ENCODE measurements around the gene IL20RA. TPM values are rescaled to one million over a fixed set of nuclear protein-coding genes. Genes with fewer than 3 reads are reported as not detected.

Gene IL20RA
- total and polyA plus RNA-seq, 2 of the 13 experiments (the other 11 are each of a cell fraction or from before 2014, with no cell fraction given): not detected

DNA sequence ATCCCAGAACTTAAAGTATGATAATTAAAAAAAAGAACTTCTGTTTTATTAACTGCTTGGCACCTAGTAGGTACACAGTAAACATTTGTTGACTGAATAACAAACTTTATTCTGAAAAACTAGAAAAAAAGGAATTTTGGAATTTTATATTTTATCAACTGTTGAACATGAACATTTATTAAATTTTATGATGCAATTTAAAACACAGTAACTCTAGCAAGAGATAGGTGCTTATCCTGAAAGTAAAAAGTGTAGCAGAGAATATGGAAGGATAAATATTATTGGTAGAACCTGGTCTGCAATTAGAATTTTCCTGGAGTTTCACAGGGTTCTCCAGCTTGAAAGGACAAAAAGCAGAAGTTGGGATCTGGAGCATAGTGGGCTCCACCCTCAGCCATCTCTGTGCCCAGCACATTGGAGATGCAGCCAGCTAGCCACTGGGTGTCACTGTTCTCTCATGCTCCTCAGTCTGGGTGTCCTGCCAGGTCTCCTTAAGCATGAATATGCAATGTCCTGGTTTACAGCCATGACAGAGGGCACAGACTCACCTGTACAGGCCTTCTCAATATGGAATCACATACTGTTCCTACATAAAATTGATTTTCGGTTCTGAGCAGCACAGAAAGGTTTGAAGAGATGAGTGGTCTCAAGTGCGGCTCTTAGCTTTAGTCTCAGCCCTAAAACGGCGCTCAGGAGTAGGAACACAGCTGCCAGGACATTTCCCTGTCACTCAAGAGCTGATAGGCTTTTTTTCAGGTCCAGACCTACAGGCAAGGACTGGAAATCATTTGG lies 31.7 kb upstream of the IL20RA start (continued):
- TF ChIP-seq, protein P1, sequence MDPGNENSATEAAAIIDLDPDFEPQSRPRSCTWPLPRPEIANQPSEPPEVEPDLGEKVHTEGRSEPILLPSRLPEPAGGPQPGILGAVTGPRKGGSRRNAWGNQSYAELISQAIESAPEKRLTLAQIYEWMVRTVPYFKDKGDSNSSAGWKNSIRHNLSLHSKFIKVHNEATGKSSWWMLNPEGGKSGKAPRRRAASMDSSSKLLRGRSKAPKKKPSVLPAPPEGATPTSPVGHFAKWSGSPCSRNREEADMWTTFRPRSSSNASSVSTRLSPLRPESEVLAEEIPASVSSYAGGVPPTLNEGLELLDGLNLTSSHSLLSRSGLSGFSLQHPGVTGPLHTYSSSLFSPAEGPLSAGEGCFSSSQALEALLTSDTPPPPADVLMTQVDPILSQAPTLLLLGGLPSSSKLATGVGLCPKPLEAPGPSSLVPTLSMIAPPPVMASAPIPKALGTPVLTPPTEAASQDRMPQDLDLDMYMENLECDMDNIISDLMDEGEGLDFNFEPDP (CRISPR knock-in tag; conservative IDR thresholded peaks at IDR 0.05): no peak
- TF ChIP-seq EED (CRISPR knock-in tag; IDR thresholded peaks at IDR 0.05) (no peak), SRSF4 (IDR thresholded peaks at IDR 0.05; ENCODE audit: low read depth, low read length, poor library complexity, severe bottlenecking) (no peak), ARNT2 (CRISPR knock-in tag; IDR thresholded peaks at IDR 0.05; ENCODE audit: low read depth) (no peak), ZNF501 (CRISPR knock-in tag; IDR thresholded peaks at IDR 0.05) (0 out of 2 replicates have a peak, but pooled peaks have one; percentile 25), ZIK1 (CRISPR knock-in tag; IDR thresholded peaks at IDR 0.05; ENCODE audit: borderline replicate concordance, low read depth) (no peak), SMYD3 (CRISPR knock-in tag; IDR thresholded peaks at IDR 0.05) (no peak), KLF11 (CRISPR knock-in tag; IDR thresholded peaks at IDR 0.05) (no peak), XRCC5 (optimal IDR thresholded peaks at IDR 0.05; ENCODE audit: low read length) (peak; percentile 74), ZNF256 (CRISPR knock-in tag; conservative IDR thresholded peaks at IDR 0.05) (no peak), ZNF329 (CRISPR knock-in tag; IDR thresholded peaks at IDR 0.05; ENCODE audit: low read depth) (no peak), EEA1 (CRISPR knock-in tag; IDR thresholded peaks at IDR 0.05; ENCODE audit: borderline replicate concordance) (no peak), ARID2 (CRISPR knock-in tag; IDR thresholded peaks at IDR 0.05; ENCODE audit: borderline replicate concordance) (no peak), KMT2A (CRISPR knock-in tag; IDR thresholded peaks at IDR 0.05) (no peak)
- TF ChIP-seq, protein P2, sequence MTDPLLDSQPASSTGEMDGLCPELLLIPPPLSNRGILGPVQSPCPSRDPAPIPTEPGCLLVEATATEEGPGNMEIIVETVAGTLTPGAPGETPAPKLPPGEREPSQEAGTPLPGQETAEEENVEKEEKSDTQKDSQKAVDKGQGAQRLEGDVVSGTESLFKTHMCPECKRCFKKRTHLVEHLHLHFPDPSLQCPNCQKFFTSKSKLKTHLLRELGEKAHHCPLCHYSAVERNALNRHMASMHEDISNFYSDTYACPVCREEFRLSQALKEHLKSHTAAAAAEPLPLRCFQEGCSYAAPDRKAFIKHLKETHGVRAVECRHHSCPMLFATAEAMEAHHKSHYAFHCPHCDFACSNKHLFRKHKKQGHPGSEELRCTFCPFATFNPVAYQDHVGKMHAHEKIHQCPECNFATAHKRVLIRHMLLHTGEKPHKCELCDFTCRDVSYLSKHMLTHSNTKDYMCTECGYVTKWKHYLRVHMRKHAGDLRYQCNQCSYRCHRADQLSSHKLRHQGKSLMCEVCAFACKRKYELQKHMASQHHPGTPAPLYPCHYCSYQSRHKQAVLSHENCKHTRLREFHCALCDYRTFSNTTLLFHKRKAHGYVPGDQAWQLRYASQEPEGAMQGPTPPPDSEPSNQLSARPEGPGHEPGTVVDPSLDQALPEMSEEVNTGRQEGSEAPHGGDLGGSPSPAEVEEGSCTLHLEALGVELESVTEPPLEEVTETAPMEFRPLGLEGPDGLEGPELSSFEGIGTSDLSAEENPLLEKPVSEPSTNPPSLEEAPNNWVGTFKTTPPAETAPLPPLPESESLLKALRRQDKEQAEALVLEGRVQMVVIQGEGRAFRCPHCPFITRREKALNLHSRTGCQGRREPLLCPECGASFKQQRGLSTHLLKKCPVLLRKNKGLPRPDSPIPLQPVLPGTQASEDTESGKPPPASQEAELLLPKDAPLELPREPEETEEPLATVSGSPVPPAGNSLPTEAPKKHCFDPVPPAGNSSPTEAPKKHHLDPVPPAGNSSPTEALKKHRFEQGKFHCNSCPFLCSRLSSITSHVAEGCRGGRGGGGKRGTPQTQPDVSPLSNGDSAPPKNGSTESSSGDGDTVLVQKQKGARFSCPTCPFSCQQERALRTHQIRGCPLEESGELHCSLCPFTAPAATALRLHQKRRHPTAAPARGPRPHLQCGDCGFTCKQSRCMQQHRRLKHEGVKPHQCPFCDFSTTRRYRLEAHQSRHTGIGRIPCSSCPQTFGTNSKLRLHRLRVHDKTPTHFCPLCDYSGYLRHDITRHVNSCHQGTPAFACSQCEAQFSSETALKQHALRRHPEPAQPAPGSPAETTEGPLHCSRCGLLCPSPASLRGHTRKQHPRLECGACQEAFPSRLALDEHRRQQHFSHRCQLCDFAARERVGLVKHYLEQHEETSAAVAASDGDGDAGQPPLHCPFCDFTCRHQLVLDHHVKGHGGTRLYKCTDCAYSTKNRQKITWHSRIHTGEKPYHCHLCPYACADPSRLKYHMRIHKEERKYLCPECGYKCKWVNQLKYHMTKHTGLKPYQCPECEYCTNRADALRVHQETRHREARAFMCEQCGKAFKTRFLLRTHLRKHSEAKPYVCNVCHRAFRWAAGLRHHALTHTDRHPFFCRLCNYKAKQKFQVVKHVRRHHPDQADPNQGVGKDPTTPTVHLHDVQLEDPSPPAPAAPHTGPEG (CRISPR knock-in tag; IDR thresholded peaks at IDR 0.05): no peak
- TF ChIP-seq, protein P3, sequence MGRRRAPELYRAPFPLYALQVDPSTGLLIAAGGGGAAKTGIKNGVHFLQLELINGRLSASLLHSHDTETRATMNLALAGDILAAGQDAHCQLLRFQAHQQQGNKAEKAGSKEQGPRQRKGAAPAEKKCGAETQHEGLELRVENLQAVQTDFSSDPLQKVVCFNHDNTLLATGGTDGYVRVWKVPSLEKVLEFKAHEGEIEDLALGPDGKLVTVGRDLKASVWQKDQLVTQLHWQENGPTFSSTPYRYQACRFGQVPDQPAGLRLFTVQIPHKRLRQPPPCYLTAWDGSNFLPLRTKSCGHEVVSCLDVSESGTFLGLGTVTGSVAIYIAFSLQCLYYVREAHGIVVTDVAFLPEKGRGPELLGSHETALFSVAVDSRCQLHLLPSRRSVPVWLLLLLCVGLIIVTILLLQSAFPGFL (CRISPR knock-in tag; IDR thresholded peaks at IDR 0.05): no peak
- TF ChIP-seq, protein P4, sequence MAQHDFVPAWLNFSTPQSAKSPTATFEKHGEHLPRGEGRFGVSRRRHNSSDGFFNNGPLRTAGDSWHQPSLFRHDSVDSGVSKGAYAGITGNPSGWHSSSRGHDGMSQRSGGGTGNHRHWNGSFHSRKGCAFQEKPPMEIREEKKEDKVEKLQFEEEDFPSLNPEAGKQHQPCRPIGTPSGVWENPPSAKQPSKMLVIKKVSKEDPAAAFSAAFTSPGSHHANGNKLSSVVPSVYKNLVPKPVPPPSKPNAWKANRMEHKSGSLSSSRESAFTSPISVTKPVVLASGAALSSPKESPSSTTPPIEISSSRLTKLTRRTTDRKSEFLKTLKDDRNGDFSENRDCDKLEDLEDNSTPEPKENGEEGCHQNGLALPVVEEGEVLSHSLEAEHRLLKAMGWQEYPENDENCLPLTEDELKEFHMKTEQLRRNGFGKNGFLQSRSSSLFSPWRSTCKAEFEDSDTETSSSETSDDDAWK (CRISPR knock-in tag; IDR thresholded peaks at IDR 0.05): no peak
- TF ChIP-seq, protein P5, sequence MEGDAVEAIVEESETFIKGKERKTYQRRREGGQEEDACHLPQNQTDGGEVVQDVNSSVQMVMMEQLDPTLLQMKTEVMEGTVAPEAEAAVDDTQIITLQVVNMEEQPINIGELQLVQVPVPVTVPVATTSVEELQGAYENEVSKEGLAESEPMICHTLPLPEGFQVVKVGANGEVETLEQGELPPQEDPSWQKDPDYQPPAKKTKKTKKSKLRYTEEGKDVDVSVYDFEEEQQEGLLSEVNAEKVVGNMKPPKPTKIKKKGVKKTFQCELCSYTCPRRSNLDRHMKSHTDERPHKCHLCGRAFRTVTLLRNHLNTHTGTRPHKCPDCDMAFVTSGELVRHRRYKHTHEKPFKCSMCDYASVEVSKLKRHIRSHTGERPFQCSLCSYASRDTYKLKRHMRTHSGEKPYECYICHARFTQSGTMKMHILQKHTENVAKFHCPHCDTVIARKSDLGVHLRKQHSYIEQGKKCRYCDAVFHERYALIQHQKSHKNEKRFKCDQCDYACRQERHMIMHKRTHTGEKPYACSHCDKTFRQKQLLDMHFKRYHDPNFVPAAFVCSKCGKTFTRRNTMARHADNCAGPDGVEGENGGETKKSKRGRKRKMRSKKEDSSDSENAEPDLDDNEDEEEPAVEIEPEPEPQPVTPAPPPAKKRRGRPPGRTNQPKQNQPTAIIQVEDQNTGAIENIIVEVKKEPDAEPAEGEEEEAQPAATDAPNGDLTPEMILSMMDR (CRISPR knock-in tag; IDR thresholded peaks at IDR 0.05): peak; percentile 93
